GM18951 (cell line): ENCODE results near the gene GGT6.
"Not testable (repeated sequence)": the region's sequence is repeated elsewhere in the genome, so short reads cannot be mapped to it uniquely, and the experiment has no call there.

ENCODE experiments used
- POLR2A ChIP-seq: IDR thresholded peaks from 4 replicates; pipeline ENCODE4 v1.6.1; 2011; ENCODE audit warnings: mild to moderate bottlenecking; ENCODE audit not compliant: insufficient read length, insufficient read depth; ENCODE audit errors: extremely low read depth
- in situ Hi-C: fragments of 300-500 bp; cut with MboI; formaldehyde crosslinking; loops from one replicate; pipeline ENCODE4 v1.12.0; 2022; ENCODE audit warnings: low sequenced_read_pairs, mixed read lengths, inconsistent platforms; ENCODE audit not compliant: unreplicated experiment

GGT6 gene

GRCh38 chr17:4596636-4597380 lies 36.4 kb upstream of the GGT6 start:
- in situ Hi-C loops = no loop called here
- TF ChIP-seq POLR2A = no peak

- in situ Hi-C loops = not testable (repeated sequence)
Measured at GRCh38 chr17:4595685-4596342, 35.4 kb upstream of the GGT6 start.

- in situ Hi-C loops = no loop called here
- TF ChIP-seq POLR2A = no peak
Measured at GRCh38 chr17:4594931-4595684, 34.7 kb upstream of the GGT6 start.

- in situ Hi-C loops = no loop called here
- no peak for TF ChIP-seq POLR2A
Measured at GRCh38 chr17:4594406-4594805, 34.0 kb upstream of the GGT6 start.

GRCh38 chr17:4593021-4593421 lies 32.6 kb upstream of the GGT6 start:
- TF ChIP-seq POLR2A = no peak
- in situ Hi-C loops = no loop called here

GRCh38 chr17:4592240-4593005 lies 32.0 kb upstream of the GGT6 start:
- in situ Hi-C loops = no loop called here
- TF ChIP-seq POLR2A = no peak

- no peak for TF ChIP-seq POLR2A
- in situ Hi-C loops = no loop called here
Measured at GRCh38 chr17:4591529-4591928, 31.2 kb upstream of the GGT6 start.

GRCh38 chr17:4590981-4591453 lies 30.6 kb upstream of the GGT6 start:
- in situ Hi-C loops = no loop called here
- TF ChIP-seq POLR2A = no peak

GRCh38 chr17:4590042-4590441 lies 29.7 kb upstream of the GGT6 start:
- in situ Hi-C loops = not testable (repeated sequence)

- in situ Hi-C loops = no loop called here
- TF ChIP-seq POLR2A = no peak
Measured at GRCh38 chr17:4588898-4589625, 28.7 kb upstream of the GGT6 start.

- in situ Hi-C loops = no loop called here
- TF ChIP-seq POLR2A = no peak
Measured at GRCh38 chr17:4588391-4588790, 28.0 kb upstream of the GGT6 start.

- TF ChIP-seq POLR2A = no peak
- in situ Hi-C loops = no loop called here
Measured at GRCh38 chr17:4587803-4588202, 27.4 kb upstream of the GGT6 start.

- in situ Hi-C loops = no loop called here
- TF ChIP-seq POLR2A = no peak
Measured at GRCh38 chr17:4587195-4587594, 26.8 kb upstream of the GGT6 start.

- TF ChIP-seq POLR2A = no peak
- in situ Hi-C loops = no loop called here
Measured at GRCh38 chr17:4586043-4586442, 25.7 kb upstream of the GGT6 start.
